Measurements from ENCODE around the gene HOXA3.
A peak's percentile ranks its signal among the peaks of the same experiment; 100 is the strongest.

Gene HOXA3

DNA sequence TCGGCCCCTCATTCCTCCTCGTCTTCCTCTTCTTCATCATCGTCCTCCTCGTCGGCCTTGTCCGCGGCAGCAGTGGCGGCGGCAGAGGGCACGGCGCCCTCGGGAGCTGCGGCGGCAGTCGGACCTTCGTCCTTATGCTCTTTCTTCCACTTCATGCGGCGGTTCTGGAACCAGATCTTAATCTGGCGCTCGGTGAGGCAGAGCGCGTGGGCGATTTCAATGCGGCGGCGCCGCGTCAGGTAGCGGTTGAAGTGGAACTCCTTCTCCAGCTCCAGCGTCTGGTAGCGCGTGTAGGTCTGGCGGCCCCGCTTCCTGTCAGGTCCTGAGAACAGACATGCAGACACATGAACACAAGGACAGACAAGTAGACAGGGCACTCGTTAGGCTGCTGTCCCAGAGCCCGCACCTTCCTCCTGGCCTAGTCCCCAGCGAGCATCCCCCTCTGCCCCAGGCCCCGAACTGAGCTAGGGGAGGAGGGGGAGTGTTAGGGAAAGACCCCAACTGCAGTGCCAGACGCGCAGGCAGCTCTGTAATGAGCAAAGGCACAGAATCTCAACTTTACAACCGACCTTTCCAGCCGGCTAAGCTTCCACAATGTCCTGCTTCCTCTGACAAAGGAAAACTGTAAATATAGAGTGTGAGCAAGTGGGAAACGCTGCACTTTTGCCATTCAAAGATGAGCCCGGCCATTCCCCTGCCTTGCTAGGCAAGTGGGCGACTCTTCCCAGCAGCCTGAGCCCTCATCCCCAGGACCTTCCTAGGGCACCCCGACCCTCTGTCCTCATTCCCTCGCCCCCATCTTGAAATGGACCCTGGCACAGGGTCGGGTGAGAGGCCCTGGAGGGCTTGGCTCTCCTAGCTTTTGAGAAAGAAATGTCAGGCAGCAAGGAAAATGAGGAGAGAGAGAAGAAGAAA, 2.8 kb upstream of the HOXA3 start:
- DNase-seq (ENCODE audit: low spot score): no peak

DNA sequence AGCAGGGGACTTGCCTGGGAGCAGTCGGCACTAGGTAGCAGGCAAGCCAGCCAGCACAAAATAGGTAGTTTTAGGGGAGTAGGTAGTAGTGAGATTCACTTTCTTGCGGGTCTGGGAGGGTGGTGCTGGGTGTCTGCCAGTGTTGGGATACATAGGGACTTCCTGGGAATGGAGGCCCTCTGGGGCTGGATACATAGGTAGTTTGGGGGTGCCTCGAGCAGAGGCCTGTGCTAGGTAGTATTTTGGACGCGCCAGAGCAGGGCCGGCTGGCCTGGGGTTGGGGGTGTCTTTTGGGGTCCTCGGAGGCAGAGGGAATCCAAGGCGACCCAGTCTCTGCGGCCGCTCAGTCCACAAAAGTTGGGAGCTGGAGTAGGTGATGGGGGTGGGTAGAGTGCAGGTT, 2.0 kb upstream of the HOXA3 start:
- DNase-seq (ENCODE audit: low spot score): no peak

DNA sequence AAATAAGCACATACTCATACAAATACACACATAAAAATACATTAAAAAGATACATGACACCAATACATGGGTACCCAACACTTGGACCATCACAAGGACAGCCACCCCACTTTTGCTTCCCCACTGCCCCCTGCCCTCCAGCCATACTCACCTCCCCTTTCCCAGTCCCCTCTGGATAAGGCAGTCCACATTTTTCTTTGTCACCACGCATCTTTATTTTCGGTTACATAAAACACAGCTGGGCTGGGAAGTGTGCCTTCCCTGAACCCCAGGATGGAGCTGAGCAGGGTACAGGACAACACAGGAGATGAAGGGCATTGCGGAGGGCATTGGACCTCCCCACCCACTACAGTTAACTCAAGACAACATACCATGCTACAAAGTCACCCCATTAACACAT, 1.1 kb upstream of the HOXA3 start:
- no peak for DNase-seq (ENCODE audit: low spot score)

DNA sequence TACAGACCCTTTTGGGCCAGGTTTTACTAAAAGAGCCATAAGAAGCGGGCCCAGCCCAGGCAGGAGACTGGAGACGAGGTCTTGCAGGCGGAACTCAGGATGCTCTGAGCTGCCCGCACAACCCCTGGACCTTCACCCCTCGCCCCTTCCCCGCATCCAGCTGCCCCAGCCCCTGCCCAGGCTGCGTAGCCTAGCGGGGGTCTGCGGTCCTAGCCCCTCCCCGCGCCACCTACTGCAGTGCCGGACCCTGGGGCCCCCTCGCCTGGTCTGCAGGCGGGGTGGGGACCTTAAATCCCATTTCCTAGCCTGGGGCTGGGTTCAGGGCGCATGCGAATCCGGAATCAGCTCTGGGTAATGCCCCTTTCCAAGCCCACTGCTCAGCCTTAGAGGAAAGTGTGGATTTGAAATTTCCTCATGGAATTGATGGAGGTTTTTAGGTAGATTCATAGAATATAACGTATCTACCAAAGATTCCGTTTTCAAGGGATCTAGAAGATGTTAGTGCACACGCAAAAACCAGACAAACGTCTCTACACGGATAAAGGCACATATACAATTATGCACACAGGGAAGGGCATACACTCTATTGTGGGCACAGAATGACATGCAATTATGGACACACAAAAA, 546 bp upstream of the HOXA3 start:
- no peak for DNase-seq (ENCODE audit: low spot score)

DNA sequence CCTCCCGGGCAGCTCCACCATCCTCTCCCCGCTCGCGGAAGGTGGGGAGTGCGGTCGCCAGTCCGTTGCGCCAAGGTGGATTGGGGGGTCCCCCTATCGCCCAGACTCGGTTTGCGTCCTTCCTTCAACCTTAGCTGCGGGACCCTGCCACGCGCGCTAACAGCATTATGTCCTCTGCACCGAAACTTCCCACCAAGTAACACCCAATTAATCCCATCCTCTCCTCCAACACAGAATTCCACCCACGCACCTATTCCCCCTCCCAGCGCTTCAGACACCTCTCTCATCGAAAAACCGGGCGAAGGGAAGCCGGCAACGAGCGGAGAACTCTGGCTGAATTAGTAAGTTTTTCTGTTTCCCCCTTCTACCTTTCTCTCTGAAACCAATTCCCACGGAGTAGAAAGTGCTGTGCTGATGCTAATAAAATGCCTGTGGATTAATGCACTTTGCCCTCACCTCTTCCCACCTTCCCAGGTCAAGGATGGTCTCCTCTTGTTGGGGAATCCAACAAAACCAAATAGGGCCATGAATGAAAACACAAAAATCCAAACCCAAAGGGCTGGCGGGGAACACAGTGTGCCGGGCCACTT, 947 bp downstream of the HOXA3 start:
- no peak for DNase-seq (ENCODE audit: low spot score)

DNA sequence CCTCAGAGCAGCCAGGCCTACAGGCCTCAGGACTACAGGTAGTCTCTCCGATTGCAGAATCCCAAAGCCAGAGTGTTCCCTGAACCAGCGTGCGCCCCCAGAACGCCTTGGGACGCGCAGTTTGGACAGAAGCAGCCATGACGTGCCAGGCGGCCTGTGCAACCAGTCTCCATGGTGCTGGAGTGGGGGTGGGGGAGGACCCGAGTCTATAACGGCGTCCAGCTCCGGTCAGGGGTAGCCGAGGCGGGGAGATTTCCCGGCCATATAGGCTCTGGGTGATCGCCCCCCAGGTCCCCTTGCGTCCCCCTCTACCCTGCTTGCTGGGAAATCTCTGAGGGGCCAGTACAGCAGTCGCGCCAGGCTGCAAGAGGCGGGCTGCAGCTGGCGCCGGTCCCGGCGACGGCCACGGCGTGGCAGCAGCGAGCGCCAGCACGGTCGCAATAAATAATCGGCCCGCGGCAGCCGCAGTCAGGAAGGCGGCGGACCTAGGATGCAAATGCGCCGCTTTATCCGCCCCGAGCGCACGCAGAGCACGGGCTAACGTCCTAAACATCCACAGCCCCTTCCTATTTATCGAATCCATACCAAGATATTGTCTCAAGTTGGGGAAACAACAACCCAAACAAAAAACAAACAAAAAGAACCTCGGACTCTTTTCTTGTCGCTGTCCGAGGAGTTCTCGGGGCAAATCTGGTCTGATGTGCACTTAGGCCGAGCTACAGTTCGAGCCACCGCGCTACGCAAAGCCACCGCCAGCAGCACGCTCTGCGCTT, 1.6 kb downstream of the HOXA3 start:
- DNase-seq (ENCODE audit: low spot score): peak; percentile 64

DNA sequence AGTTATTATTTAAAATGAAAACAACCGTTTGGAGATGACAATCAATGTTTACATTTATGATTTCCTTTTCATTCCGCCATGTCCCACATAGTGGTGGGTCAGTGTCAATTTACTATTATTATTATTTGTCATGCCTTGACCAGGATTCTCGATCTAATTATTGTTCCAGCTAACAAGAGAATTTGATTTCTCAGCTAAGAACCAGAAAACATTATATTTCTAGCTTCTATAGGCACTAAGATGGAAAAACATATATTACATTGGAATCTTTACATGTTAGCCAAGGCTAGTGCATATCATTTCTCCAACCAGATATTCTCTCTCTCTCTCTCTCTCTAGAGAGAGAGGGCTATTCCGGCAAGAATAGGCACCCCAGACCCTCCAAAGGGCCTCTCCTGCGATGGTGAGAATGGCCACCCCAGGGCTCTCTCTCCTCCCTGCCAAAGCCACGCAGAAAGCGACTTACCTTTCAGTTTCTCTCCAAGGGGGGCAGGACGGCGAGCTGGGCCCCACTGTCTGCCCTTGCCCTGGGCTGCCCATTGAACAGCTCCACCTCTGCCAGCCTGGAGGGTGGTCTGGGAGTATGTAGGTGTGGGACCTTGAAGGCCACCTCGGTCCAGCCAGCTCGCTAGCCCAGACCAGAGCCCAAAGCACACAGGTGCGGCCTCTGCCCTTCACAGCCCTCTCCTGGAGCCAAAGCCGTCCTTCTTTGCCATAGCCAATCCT, 2.4 kb downstream of the HOXA3 start:
- DNase-seq (ENCODE audit: low spot score): no peak

DNA sequence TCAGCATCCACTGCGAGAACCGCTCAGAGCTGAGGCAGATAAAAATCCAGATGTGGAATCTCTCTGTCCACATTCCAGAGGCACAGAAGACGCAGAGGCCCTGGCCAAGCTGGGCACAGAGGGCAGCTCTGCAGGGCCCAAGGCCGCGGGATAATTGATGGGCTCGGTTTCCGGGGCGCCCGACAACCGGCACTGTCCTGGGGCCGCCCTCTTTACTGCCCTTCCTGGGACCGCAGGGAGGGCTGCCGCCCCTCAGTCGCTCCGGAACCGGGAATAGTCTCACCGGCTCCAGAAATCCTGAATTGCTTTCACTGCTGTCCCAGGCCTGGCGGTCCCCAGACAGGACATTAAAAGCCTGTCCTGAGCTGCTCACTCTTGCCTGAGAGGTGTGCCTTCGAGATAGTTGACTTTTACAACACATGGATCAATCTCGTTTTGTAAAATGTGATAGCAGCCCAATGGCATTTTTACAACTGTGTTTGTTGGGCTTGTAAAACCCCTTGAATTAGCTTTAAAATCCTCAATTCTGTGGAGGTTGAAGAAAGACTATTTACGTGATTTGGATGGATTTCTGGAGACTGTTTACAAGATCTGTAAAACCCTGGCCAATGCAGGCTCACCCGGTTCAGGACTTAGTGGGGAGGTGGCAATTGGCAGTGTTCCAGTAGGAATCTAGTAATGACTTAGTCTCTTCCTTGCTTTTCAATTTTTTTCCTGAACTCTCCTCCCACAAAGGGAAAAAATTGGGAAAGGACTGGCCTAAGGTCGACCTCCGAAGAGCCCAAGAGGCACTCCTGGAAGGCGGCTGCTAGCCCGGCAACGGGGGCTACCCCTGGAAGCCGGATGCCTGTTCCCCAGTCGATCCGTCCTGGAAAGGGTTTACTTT, 3.4 kb downstream of the HOXA3 start:
- no peak for DNase-seq (ENCODE audit: low spot score)

DNA sequence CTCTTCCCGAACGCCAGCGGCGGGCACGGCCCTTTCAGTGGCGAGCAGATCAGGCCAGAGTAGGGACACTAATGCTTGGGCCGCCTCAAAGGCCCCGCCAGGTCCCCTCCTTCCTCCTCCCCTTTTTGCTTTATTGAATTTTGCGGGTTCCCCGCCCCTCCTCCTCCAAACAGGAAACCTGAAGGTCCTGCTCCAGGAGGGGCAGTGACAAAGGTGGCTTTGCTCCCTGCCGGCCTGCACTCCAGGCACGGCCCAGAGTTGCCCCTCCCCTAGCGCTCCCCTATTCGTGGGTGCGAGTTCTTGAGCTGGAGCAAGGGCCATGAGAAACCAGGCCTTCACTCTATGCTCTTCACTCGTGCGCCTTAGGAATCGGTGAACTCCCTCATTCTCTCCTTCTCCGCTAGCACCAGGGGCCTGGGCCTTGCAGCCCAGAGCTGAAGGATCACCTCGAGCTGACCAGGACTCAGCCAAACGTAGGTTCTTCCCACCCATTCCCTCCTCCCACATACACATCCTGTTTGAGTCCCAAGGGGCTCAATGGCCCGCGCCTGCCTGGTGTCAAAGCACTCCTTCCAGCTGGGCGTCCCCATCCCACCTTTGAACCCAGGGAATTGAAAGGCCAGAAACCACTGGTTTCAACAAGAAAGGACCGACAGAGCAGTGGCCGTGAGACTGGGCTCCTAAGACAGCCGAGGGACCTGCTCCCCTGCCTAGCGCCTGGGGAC, 4.2 kb downstream of the HOXA3 start:
- no peak for DNase-seq (ENCODE audit: low spot score)

DNA sequence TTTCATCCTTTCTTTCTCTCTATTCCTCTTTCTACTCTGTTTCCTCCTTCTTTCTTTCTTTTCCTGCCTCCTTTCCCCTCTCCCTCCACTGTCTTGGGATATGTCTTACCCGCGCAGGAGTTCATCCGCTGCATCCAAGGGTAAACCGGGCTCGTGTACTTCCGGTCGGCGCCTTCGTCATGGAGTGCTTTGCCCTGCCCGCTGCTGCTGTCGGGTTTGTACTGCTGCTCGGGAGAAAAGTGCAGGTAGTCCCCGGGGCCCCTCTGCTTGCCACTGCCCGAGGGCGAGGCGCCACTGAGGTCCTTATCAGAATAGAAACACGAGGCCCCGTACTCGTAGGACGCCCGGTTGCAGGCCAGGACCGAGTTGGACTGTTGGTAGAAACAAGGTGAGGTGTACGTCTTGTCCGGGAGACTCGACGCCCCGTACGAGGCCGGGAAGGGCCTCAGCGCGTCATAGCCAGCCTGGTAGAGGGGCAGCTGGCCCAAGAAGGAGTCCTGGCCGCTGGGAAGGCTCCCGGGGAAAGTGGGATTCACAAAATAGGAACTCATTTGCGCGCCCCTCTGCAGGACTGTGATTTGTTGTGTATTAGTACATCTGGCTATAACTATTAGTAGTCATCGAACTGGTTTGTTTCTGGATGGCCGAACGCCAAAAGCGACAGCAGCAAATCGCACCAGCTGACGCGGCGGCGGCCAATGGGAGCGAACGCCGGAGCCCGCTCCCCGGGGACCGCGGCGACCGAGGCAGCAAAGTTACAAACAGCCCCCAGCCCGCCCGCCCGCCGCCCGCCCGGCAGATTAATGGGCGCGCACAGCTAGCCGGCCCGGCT, 5.0 kb downstream of the HOXA3 start, which contains the start of gene HOXA6:
Gene HOXA6 (minus strand): TSS at position 576 of the 832 bp plus-strand sequence. CDS start 25 bp downstream, at position 551.
- DNase-seq (ENCODE audit: low spot score): no peak

DNA sequence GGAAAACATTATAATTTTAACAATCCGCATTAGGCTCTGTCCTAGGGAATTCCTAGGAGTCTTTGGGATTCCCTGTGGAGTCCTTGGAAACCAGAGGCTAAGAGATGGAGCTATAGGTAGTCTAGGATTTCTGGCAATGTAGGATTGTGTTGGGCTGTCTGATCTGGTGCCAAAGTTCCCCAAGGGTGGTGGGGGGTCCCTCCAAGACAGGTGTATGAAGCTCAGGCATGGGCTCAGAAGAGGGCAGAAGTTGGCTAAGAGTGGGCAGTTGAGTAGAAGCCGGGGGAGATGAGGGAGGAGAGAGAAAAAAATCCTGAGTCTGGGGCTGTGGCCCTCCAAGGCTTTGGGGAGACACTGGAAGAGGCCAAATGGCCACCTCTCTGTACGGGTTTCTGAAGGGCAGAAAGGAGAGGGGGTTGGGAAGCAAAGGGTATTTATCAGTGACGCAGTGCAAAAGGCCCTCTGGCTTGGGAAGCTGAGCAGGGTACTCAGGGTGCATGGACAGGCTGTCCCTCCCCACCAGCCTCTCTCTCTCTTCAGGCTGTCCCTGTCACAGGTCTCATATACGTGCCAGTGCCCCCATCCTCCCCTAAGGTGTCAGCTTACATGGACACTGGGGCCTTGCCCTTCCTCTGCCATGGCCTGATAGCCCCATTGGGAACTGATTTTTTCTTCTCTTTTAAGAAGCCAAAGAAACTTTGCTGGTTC, 5.7 kb downstream of the HOXA3 start:
- no peak for DNase-seq (ENCODE audit: low spot score)

DNA sequence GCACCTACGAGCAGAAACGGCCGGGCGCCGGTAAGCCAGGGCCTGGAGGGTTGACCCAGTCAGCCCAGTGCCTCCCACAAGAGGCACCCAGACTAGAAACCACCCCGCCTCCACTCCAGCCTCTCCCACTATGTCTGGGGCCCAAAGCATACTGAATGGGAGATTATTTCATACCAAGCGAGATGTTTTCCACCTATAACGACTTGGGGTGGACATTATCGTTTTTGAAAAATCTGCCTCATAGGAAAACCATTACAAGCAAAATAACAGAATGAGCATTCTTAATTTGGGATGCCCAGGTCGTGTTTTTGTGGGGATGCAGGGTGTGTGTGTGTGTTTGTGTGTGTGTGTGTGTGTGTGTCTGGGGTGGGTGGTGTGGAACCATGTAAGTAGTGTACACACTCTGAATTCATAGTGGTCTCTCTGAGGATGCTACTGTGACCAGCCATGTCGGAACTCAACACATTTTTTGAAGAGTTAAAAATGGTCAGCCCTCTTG, 6.4 kb downstream of the HOXA3 start:
- no peak for DNase-seq (ENCODE audit: low spot score)

DNA sequence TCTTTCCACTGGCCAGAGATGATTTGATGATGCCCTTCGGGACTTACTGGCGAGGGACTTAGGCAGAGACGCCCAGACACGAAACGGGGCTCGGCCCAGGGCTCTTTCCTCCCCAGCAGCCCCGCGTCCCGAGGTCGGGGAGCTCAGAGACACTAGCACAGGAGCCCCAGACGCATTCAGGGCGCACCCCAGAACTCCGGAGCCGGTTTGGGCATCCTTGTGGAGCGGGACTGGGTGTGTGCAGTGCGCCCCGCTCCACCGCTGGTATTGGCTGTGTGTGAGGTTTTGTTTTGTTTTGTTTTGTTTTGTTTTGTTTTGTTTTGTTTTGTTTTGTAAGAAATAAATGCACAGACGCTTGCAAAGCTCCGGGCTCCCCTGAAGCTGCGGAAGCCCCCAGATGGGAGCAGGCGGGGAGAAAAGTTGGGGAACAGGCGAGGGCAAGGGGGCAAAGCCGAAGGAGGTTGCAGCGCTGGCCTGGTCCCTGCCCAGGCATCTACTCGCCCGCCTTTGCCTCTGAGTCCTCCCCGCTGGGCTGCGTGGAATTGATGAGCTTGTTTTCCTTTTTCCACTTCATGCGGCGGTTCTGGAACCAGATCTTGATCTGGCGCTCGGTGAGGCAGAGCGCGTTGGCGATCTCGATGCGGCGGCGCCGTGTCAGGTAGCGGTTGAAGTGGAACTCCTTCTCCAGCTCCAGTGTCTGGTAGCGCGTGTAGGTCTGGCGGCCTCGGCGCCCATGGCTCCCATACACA, 7.0 kb downstream of the HOXA3 start:
- no peak for DNase-seq (ENCODE audit: low spot score)

DNA sequence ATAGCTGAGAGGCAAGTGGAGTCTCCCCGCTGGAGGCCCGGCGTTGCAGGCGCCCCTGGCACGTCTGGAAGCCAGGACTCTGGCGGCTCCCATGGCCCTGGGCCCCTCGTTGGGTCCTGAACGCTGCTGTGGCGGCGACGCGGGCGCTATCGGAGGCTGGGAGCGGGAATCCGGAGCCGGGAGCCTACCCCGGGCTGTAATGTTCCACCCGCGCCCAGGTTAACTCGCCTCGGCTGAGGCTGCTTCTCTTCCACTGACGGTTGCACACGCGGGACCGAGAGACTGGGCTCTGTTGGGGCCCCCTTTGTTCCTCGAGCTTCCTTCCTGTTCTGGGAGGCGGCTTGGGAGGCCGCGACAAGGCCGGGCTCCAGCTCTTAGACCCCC, 7.6 kb downstream of the HOXA3 start:
- no peak for DNase-seq (ENCODE audit: low spot score)

DNA sequence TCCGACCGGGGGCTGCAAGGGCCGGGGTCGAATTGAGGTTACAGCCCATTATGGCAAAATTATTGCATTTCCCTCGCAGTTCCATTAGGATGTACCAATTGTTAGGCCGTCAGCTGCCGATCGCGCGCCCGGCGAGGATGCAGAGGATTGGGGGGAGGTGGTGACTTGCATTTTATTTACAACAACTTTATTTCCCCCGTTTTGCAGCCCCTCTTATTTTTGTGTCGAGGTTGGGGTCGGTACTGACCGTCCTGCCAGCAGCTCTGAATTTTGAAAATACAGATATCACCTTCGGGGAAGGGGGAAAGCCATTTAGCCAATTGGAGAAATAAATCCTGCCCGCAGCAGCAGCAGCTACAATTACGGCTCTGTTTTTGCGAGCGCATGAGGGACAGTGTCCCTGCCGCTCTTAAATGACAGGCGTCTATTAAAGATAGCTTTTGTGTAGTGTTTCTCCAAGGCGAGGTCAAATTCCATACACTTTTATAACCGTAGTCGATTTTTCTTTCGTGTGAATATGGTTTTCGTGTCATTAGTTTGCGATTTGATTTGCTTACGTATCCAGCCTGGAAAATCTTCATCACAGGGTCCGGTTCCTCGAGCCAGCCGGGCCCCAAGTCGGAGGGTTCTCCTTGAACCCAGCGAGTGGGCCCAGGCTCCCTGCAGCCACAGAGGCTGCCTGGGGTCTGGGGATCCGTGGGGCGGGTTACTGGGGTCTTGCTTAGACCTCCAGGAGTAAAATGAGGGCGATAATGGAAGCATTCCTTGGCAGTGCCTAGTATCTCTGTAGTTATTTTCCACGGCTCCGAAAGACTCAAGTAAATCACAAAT, 8.2 kb downstream of the HOXA3 start:
- DNase-seq (ENCODE audit: low spot score): no peak

Measured in CD4-positive, alpha-beta T cell treated with Interleukin-15 for 4 hours (primary cell).